WTC11 (cell line): Measurements from ENCODE around the gene KNSTRN.

Experiments used
- ATF1 ChIP-seq: sonication (generic); formaldehyde crosslinking; IDR thresholded peaks from 2 replicates; pipeline ENCODE4 v1.8.1; 2023; ENCODE audit warnings: mild to moderate bottlenecking, moderate library complexity, missing genetic modification reagents
- CTCF ChIP-seq: fragments of 200-600 bp; IDR thresholded peaks from 2 replicates; pipeline ENCODE4 v1.8.0; 2022; ENCODE audit warnings: antibody characterized with exemption
- ELF4 ChIP-seq: sonication (generic); formaldehyde crosslinking; IDR thresholded peaks from 2 replicates; pipeline ENCODE4 v1.8.1; 2022; ENCODE audit warnings: low read depth, mild to moderate bottlenecking, moderate library complexity, missing genetic modification reagents
- SP1 ChIP-seq: sonication (generic); formaldehyde crosslinking; conservative IDR thresholded peaks from 2 replicates; pipeline ENCODE4 v1.8.1; 2022; ENCODE audit warnings: missing genetic modification reagents
- ZBTB43 ChIP-seq: sonication (generic); formaldehyde crosslinking; IDR thresholded peaks from 2 replicates; pipeline ENCODE4 v1.8.1; 2023; ENCODE audit warnings: mild to moderate bottlenecking, missing genetic modification reagents

GRCh38 chr15:40347559-40348473 lies 34.7 kb upstream of the KNSTRN start:
- TF ChIP-seq ZBTB43 (no peak), ELF4 (CRISPR knock-in tag) (no peak), SP1 (CRISPR knock-in tag) (no peak), CTCF (no peak), ATF1 (no peak)
